SK-N-DZ (cell line): ENCODE data around the gene CLIC5.

ENCODE experiments used
- DNase-seq: peaks from one replicate; pipeline ENCODE4 v3.0.0-alpha.2; 2015; ENCODE audit warnings: low spot score

CLIC5 gene

GRCh38 chr6:46036911-46037310, 21.3 kb upstream of the CLIC5 start:
- DNase-seq: no peak

GRCh38 chr6:46035242-46035641, 19.6 kb upstream of the CLIC5 start:
- no peak for DNase-seq

- DNase-seq: no peak
These were observed 16.7 kb upstream of the CLIC5 start for GRCh38 chr6:46032110-46032998.

DNA sequence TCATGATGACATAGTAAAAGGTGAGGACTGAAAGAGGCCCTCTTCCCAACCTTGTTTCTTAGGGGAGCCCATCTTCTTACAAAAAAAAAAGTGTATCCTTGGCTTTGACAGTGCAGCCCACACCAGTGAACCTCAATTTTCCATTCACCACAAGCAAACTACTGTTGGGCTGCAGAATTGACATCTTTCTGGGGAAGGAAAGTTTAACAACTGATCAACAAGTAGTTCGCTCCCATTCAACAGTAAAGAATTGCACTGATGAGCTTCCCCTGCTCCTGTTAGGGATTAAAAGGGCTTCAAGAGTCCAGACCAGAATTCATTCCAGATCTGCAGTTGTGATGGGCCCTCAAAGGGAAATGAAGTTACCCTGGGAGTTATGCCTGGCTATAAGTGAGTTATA, 13.9 kb upstream of the CLIC5 start:
- no peak for DNase-seq

DNA sequence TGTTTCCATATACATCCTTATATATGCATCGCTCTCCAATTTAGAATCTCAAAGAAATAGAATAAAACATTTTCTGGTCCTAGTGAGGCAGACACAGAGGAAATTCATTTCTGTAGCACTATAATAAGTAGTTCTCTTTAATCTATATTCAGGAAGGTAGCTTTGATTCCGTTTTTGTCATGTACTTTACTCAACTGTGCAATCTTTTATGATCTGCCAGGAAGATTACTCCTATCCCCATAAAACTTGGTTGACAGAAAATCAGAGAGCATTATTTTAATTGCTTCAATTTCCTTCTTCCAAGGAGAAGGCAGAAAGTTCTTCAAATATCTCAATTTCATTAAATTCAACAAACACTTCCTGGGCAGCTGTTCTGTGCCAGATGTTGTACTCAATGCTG, 10.6 kb upstream of the CLIC5 start:
- DNase-seq: no peak

GRCh38 chr6:46025573-46025972, 9.9 kb upstream of the CLIC5 start:
- DNase-seq: no peak

GRCh38 chr6:46024124-46024769, 8.6 kb upstream of the CLIC5 start:
- DNase-seq: no peak

DNA sequence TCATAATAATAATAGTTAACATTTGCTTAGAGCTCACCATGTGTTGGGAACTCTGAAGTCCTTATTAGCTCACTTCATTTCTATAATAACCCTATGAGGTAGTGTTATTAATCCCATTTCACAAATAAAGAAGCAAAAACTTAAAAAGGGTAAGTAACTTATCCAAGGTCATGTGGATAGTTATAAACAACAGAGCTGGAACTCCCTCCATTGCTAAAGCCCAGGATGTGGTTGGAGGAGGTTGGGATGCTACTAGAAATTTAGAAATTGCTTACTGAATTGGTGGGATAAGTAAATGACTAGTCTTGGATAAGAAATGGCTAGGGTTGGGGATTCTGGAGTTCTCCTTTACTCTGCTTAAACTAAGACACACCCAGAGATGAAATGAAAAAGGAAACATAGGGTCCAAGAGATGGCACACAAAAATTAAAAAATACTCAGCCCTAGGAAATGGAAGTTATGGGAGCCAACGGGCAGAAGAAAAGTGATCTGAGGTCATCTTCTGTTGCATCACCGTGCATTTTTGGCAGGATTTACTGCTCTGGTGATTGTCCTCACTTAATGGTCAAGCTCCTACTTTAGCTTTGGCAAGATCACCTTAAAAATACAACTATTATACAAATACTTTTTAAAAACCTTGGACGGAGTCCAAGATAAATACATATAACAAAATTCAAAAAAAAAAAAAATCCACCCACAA, 7.7 kb upstream of the CLIC5 start:
- no peak for DNase-seq

DNA sequence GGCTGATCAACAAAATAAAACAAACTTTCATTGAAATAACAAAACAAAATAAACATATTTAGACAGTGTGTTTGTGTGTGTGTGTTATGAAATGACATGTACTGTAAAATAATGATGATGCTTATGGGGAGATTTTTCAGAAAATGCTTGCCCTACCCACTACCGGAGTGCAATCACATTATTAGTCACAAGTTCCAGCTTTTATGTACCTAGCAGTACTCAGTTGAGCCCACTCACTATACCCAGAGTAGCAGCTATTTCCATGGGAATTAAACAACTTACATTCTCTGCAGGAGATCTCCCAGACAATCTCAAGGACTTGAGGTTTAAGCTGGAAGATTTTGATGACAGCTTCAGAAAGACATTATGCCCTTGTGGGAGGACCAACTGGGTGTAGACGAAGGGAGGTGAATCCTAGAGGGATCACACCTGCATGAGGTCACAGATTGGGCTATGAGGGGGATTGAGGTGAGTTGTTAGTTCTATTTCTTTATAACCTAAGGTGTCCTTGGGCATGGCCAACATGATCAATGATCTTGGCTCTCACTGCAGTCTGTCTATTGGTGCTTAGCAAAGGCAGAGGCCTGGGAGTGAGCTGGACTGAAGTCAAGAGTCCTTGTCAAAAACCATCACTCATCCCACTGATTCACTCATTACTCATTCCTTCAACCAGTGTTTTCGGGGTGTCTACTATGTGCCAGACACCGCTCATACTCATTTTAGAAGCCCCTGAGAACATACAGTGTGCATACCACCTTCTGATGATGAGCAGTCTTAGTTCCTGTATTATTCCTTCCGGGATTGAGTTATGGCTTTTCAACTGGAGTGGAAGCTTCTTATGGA, 6.7 kb upstream of the CLIC5 start:
- no peak for DNase-seq

DNA sequence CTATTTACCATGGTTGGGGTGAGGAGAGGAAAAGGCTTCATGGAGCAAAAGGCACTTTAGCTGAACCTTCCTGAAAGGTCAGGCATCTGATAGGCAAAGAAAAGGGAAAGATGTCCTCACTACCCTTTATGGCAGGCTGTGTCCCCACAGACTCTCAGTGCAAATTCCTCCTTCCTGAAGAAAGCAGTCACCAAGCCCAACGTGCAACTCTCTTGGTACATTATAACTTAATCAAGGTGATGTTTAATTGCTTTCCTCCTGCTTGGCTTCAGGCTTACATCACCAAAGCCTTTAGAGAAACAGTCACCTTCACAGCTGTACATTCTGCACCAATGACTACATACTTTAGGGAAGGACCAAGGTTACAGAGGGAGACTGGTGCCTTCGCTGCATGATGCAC, 2.1 kb upstream of the CLIC5 start:
- DNase-seq: no peak

DNA sequence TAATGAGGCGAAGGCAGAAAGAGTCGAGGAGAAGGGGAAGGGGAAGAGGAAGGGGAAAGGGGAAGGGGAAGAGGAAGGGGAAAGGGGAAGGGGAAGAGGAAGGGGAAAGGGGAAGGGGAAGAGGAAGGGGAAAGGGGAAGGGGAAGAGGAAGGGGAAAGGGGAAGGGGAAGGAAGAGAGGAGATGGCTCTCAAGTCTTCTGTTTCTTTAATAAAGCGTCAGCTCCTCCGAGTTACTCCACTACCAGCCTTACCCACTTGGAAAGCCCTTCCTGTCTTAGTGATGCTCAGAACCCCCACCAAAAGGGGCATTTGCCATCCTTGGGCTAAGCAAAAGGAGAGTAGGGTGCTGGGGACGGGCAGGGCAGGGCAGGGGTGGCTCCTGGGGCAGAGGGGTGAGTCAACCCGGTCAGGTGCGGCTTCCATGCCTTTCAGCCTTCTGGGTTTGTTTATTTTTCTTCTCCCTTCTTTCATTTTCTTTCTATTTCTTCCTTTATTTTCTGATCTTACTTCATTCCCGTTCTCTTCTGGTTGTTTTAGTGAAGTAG, 476 bp upstream of the CLIC5 start:
- DNase-seq: no peak

DNA sequence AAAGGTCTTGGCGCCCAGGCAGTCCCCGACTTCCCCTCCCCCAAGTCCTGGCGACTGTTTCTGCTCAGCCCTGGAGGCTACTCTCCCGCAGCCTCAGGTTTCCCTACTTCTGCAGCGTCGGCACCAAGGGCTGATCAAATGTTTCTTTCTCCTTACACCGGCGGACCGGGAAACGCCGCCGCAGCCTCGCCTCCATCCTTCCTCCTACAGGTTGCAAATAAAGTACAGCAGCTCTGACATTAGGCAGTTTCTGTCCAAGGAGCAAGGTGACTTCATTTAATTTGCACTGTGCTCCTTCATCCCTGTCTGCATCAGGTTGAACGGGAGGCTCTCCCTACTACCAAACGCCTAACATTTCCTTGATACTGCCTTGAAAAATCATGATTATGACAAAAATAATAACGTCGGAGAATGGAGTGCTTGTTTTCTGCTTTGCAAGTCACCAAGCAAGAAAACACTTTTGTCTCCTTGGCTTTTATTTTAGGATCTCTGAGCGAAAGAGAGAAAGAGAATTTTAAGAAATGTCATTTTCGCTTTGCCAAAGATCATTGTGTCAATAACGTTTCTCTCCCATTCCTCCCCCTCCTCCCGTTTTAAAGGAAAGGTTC, 1.0 kb downstream of the CLIC5 start:
- DNase-seq: no peak

GRCh38 chr6:46014046-46014445, 1.6 kb downstream of the CLIC5 start:
- no peak for DNase-seq

- no peak for DNase-seq
These were observed 2.0 kb downstream of the CLIC5 start for GRCh38 chr6:46013639-46014038.

- no peak for DNase-seq
These were observed 2.8 kb downstream of the CLIC5 start for GRCh38 chr6:46012834-46013233.

- DNase-seq: no peak
These were observed 4.2 kb downstream of the CLIC5 start for GRCh38 chr6:46011188-46012085.

DNA sequence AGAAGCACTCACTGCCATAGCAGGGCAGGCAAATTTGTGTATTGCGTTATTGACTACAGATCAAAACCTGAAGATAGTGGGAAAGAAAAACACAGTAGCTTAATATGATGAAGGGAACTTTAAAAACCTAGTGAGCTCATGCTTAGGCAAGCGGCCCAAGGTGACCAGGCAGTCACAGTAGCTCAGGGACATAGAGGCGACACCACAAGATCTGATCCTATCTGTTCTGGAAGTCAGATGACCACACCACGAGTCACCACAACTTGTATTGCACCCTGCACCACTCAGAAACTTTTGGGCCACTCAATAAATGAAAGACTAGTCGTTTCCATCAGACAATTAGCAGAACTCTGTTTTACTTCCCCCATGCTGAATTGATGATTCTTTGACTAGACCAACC, 4.9 kb downstream of the CLIC5 start:
- no peak for DNase-seq

- no peak for DNase-seq
These were observed 5.4 kb downstream of the CLIC5 start for GRCh38 chr6:46010270-46010669.

DNA sequence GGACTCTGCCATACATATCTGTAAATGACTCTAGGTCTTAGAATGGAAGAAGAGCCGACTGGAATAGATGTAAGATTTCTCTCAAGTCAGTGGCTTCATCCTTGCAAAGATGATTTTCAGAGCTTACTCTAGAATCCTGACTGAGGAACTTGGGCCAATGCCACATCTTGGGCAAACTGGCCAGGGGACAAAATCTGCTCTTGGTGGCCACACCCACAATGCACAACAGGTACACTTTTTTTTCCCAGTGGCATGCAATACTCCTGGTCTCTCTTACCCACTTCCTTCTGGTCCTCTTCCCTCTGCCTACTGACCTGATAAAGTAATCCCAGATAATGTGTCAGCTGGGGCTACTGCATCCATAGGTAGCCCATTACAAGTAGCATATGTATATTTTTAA, 13.4 kb downstream of the CLIC5 start:
- DNase-seq: no peak

GRCh38 chr6:46000905-46001304, 14.8 kb downstream of the CLIC5 start:
- no peak for DNase-seq
